H9 (cell line): Measurements from ENCODE around the gene ALLC. TPM values are rescaled to one million over a fixed set of nuclear protein-coding genes. Genes with fewer than 3 reads are reported as not detected.

Experiments
- DNase-seq: peaks from one replicate; pipeline ENCODE4 v3.0.0-alpha.2; 2017
- H2AFZ ChIP-seq: one replicate; pipeline ENCODE4 v1.6.1; 2013; ENCODE audit warnings: mild to moderate bottlenecking, low read length, control low read depth, moderate library complexity
- H2AK5ac ChIP-seq: 2 replicates; pipeline ENCODE4 v1.6.1; 2013; ENCODE audit warnings: low read length, control low read depth, mixed read lengths; ENCODE audit not compliant: insufficient read length
- H2BK120ac ChIP-seq: one replicate; pipeline ENCODE4 v1.6.1; 2013; ENCODE audit warnings: low read depth, mild to moderate bottlenecking, low read length, control low read depth, inconsistent platforms; ENCODE audit not compliant: poor library complexity, severe bottlenecking
- H2BK12ac ChIP-seq: 2 replicates; pipeline ENCODE4 v1.6.1; 2013; ENCODE audit warnings: low read length, control low read depth, mixed read lengths, low read depth; ENCODE audit not compliant: insufficient read length
- H2BK15ac ChIP-seq: 2 replicates; pipeline ENCODE4 v1.6.1; 2013; ENCODE audit warnings: low read depth, low read length, control low read depth
- H2BK20ac ChIP-seq: one replicate; pipeline ENCODE4 v1.6.1; 2013; ENCODE audit warnings: low read depth, mild to moderate bottlenecking, low read length, control low read depth, inconsistent platforms; ENCODE audit not compliant: poor library complexity, severe bottlenecking
- H2BK5ac ChIP-seq: 2 replicates; pipeline ENCODE4 v1.6.1; 2013; ENCODE audit warnings: low read length, control low read depth, mixed read lengths; ENCODE audit not compliant: insufficient read length
- H3K14ac ChIP-seq: 2 replicates; pipeline ENCODE4 v1.6.1; 2013; ENCODE audit warnings: low read length, control low read depth; ENCODE audit not compliant: insufficient read depth
- H3K18ac ChIP-seq: 2 replicates; pipeline ENCODE4 v1.6.1; 2013; ENCODE audit warnings: low read depth, mild to moderate bottlenecking, mixed read lengths, low read length, control low read depth; ENCODE audit not compliant: insufficient read length
- H3K23ac ChIP-seq: 2 replicates; pipeline ENCODE4 v1.6.1; 2013; ENCODE audit warnings: low read length, control low read depth, mixed read lengths, low read depth; ENCODE audit not compliant: insufficient read length
- H3K23me2 ChIP-seq: 2 replicates; pipeline ENCODE4 v1.6.1; 2013; ENCODE audit warnings: low read depth, mild to moderate bottlenecking, mixed read lengths, low read length, control low read depth; ENCODE audit not compliant: insufficient read length, poor library complexity, severe bottlenecking
- H3K27ac ChIP-seq: 2 replicates; pipeline ENCODE4 v1.5.1; 2013; ENCODE audit warnings: low read length, control low read depth, mixed read lengths, low read depth; ENCODE audit not compliant: insufficient read length
- H3K27me3 ChIP-seq: 2 replicates; pipeline ENCODE4 v1.6.1; 2013; ENCODE audit warnings: low read length, control low read depth, inconsistent platforms; ENCODE audit not compliant: insufficient read depth
- H3K4ac ChIP-seq: 2 replicates; pipeline ENCODE4 v1.6.1; 2013; ENCODE audit warnings: low read depth, mild to moderate bottlenecking, control low read depth, inconsistent platforms, low read length, moderate library complexity
- H3K4me1 ChIP-seq: 2 replicates; pipeline ENCODE4 v1.6.1; 2013; ENCODE audit warnings: low read length, control low read depth, inconsistent platforms; ENCODE audit not compliant: insufficient read depth
- H3K4me2 ChIP-seq: 2 replicates; pipeline ENCODE4 v1.6.1; 2013; ENCODE audit warnings: low read length, control low read depth, mixed read lengths; ENCODE audit not compliant: insufficient read length, insufficient read depth
- H3K56ac ChIP-seq: 2 replicates; pipeline ENCODE4 v1.6.1; 2013; ENCODE audit warnings: low read depth, mild to moderate bottlenecking, mixed read lengths, low read length, control low read depth; ENCODE audit not compliant: insufficient read length
- H3K79me1 ChIP-seq: 2 replicates; pipeline ENCODE4 v1.6.1; 2013; ENCODE audit warnings: low read depth, mild to moderate bottlenecking, moderate library complexity, low read length, control low read depth, inconsistent platforms; ENCODE audit not compliant: insufficient read depth, poor library complexity, severe bottlenecking
- H3K79me2 ChIP-seq: 2 replicates; pipeline ENCODE4 v1.6.1; 2013; ENCODE audit warnings: low read length, control low read depth, inconsistent platforms; ENCODE audit not compliant: insufficient read depth
- H3K9ac ChIP-seq: 2 replicates; pipeline ENCODE4 v1.6.1; 2013; ENCODE audit warnings: low read length, control low read depth, mixed read lengths; ENCODE audit not compliant: insufficient read length; ENCODE audit errors: extremely low read depth
- H3K9me3 ChIP-seq: one replicate; pipeline ENCODE4 v1.6.1; 2013; ENCODE audit warnings: low read depth, low read length, inconsistent platforms; ENCODE audit not compliant: control insufficient read depth
- H3T11ph ChIP-seq: one replicate; pipeline ENCODE4 v1.6.1; 2013; ENCODE audit warnings: mild to moderate bottlenecking, low read length, control low read depth, inconsistent platforms
- H4K20me1 ChIP-seq: one replicate; pipeline ENCODE4 v1.6.1; 2013; ENCODE audit not compliant: control insufficient read depth, insufficient read length, insufficient read depth
- H4K5ac ChIP-seq: 2 replicates; pipeline ENCODE4 v1.6.1; 2013; ENCODE audit warnings: low read depth, mild to moderate bottlenecking, mixed read lengths, low read length, control low read depth; ENCODE audit not compliant: insufficient read length
- H4K8ac ChIP-seq: replicated peaks from 2 replicates; pipeline ENCODE4 v1.6.1; 2013; ENCODE audit warnings: low read length, control low read depth, mixed read lengths, low read depth; ENCODE audit not compliant: insufficient read length
- H4K91ac ChIP-seq: 2 replicates; pipeline ENCODE4 v1.6.1; 2013; ENCODE audit warnings: low read depth, mild to moderate bottlenecking, moderate library complexity, mixed read lengths, low read length, control low read depth; ENCODE audit not compliant: insufficient read length
- H3K27ac Mint-ChIP-seq, 3 experiments: 2 replicates in 2 of 3; 3 replicates in 1 of 3; pipeline ENCODE4 v1.8.0; 2020 to 2021; ENCODE audit warnings: mixed read lengths in 3 of 3, mild to moderate bottlenecking in 1 of 3, moderate library complexity in 1 of 3
- H3K27me3 Mint-ChIP-seq: 2 replicates; pipeline ENCODE4 v1.8.0; 2021; ENCODE audit warnings: low read depth, mild to moderate bottlenecking, moderate library complexity, mixed read lengths
- H3K36me3 Mint-ChIP-seq, 3 experiments: 2 replicates in 2 of 3; 3 replicates in 1 of 3; pipeline ENCODE4 v1.8.0; 2020 to 2021; ENCODE audit warnings: low read depth in 3 of 3, mixed read lengths in 3 of 3; ENCODE audit not compliant: insufficient read depth in 1 of 3
- H3K4me1 Mint-ChIP-seq, 2 experiments: 2 replicates each; pipeline ENCODE4 v1.8.0; 2020; ENCODE audit warnings: mixed read lengths in 2 of 2
- H3K4me3 Mint-ChIP-seq, 2 experiments: 2 replicates in 1 of 2; 3 replicates in 1 of 2; pipeline ENCODE4 v1.8.0; 2020 to 2021; ENCODE audit warnings: mild to moderate bottlenecking in 2 of 2, mixed read lengths in 2 of 2, moderate library complexity in 1 of 2
- H3K9me3 Mint-ChIP-seq, 2 experiments: 2 replicates in 1 of 2; 3 replicates in 1 of 2; pipeline ENCODE4 v1.8.0; 2020; ENCODE audit warnings: mild to moderate bottlenecking in 2 of 2, mixed read lengths in 2 of 2, moderate library complexity in 1 of 2
- CTCF ChIP-seq: fragments of 200-600 bp; sonication (generic); conservative IDR thresholded peaks from 3 replicates; pipeline ENCODE4 v1.8.0; 2021; ENCODE audit warnings: antibody characterized with exemption, mild to moderate bottlenecking
- WGBS: extraction: QIAGEN DNeasy Blood & Tissue Kit; methylation state at CpG from one replicate; pipeline ENCODE4 v1.1.7; 2013; ENCODE audit warnings: missing lambda C conversion rate, low lambda C conversion rate, mixed read lengths; ENCODE audit not compliant: insufficient read length; ENCODE audit errors: extremely low coverage; 5-methylcytosine and 5-hydroxymethylcytosine counted together
- total RNA-seq: library from RNA; stranded (reverse); gene quantifications from 2 replicates; pipeline ENCODE4 v1.2.1, GENCODE V29; 2021

Gene ALLC
- total RNA-seq, 1 experiment from 2014 or later = not detected

- Mint-ChIP-seq H3K36me3 (no peaks in the 10 kb centered on the region), H3K27ac (no peak overlapping the region), H3K4me1 (peaks cover 5 to 7% of the 10 kb centered on the region in 2 experiments), H3K27me3 (peaks cover 13% of the 10 kb centered on the region), H3K4me3 (no peak overlapping the region), H3K9me3 (no peaks in the 10 kb centered on the region; a peak in 1 of 5 replicates)
- no peak overlapping the region for H4K91ac ChIP-seq
- no peaks in the 10 kb centered on the region for H3K79me2 ChIP-seq
- H3T11ph ChIP-seq = no peak overlapping the region
- H3K4me2 ChIP-seq = no peak overlapping the region
- H2BK12ac ChIP-seq = no peak overlapping the region
- H4K5ac ChIP-seq = no peak overlapping the region
- no peak overlapping the region for H2AFZ ChIP-seq
- DNase-seq = no peak
- no peak overlapping the region for H3K56ac ChIP-seq
- no CpG with 5 or more reads among the region's 10 CpGs for WGBS
- H3K23me2 ChIP-seq = no peaks in the 10 kb centered on the region
- H2BK120ac ChIP-seq = no peak overlapping the region
- no peak overlapping the region for H3K18ac ChIP-seq
- H3K23ac ChIP-seq = no peak overlapping the region
- H2BK20ac ChIP-seq = no peak overlapping the region
- no peak overlapping the region for H3K9ac ChIP-seq
- no peaks in the 10 kb centered on the region for H4K20me1 ChIP-seq
- H3K9me3 ChIP-seq = no peaks in the 10 kb centered on the region
- no peak overlapping the region for H4K8ac ChIP-seq
- H3K14ac ChIP-seq = no peak overlapping the region
- no peak overlapping the region for H2AK5ac ChIP-seq
- H2BK5ac ChIP-seq = no peak overlapping the region
- no peak overlapping the region for H2BK15ac ChIP-seq
- H3K27ac ChIP-seq = no peak overlapping the region
- no peak overlapping the region for H3K4ac ChIP-seq
- no peaks in the 10 kb centered on the region for H3K4me1 ChIP-seq
- TF ChIP-seq CTCF = no peak
- H3K27me3 ChIP-seq = no peaks in the 10 kb centered on the region
- no peaks in the 10 kb centered on the region for H3K79me1 ChIP-seq
These were observed 12.1 kb upstream of the ALLC start for GRCh38 chr2:3645745-3646389.
